HG03565 (cell line): ENCODE data around the gene ARHGAP40.
"Not testable (repeated sequence)": the region's sequence is repeated elsewhere in the genome, so short reads cannot be mapped to it uniquely, and the experiment has no call there.

ENCODE experiments used
- ATAC-seq: cut with Tn5 transposase; IDR thresholded peaks from one replicate; pipeline ENCODE4 v1.9.1; 2021; ENCODE audit warnings: mild to moderate bottlenecking, moderate library complexity; ENCODE audit not compliant: unreplicated experiment

Gene ARHGAP40

GRCh38 chr20:38586181-38586525 lies 15.5 kb upstream of the ARHGAP40 start:
- no peak for ATAC-seq

- ATAC-seq, result no peak
Observed at GRCh38 chr20:38588303-38588702, 13.3 kb upstream of the ARHGAP40 start.

- no peak for ATAC-seq
Observed at GRCh38 chr20:38589351-38589750, 12.3 kb upstream of the ARHGAP40 start.

- no peak for ATAC-seq
Observed at GRCh38 chr20:38589967-38590675, 11.5 kb upstream of the ARHGAP40 start.

- ATAC-seq, result no peak
Observed at GRCh38 chr20:38590676-38591473, 10.7 kb upstream of the ARHGAP40 start.

GRCh38 chr20:38591474-38592410 lies 9.9 kb upstream of the ARHGAP40 start:
- ATAC-seq, result no peak

- ATAC-seq, result not testable (repeated sequence)
Observed at GRCh38 chr20:38592411-38592790, 9.2 kb upstream of the ARHGAP40 start.

- not testable (repeated sequence) for ATAC-seq
Observed at GRCh38 chr20:38594281-38594680, 7.3 kb upstream of the ARHGAP40 start.

- not testable (repeated sequence) for ATAC-seq
Observed at GRCh38 chr20:38595886-38596285, 5.7 kb upstream of the ARHGAP40 start.

GRCh38 chr20:38599410-38599882 lies 2.2 kb upstream of the ARHGAP40 start:
- ATAC-seq, result no peak

GRCh38 chr20:38600057-38600456 lies 1.6 kb upstream of the ARHGAP40 start:
- no peak for ATAC-seq

GRCh38 chr20:38602185-38602581 lies 574 bp downstream of the ARHGAP40 start:
- ATAC-seq, result no peak

- ATAC-seq, result no peak
Observed at GRCh38 chr20:38603286-38603685, 1.7 kb downstream of the ARHGAP40 start.

- ATAC-seq, result no peak
Observed at GRCh38 chr20:38604873-38605303, 3.3 kb downstream of the ARHGAP40 start.

- no peak for ATAC-seq
Observed at GRCh38 chr20:38607351-38607750, 5.7 kb downstream of the ARHGAP40 start.

GRCh38 chr20:38608188-38608587 lies 6.6 kb downstream of the ARHGAP40 start:
- ATAC-seq, result no peak

- no peak for ATAC-seq
Observed at GRCh38 chr20:38609815-38610214, 8.2 kb downstream of the ARHGAP40 start.

GRCh38 chr20:38610521-38610920 lies 8.9 kb downstream of the ARHGAP40 start:
- ATAC-seq, result no peak

GRCh38 chr20:38612751-38613515 lies 11.3 kb downstream of the ARHGAP40 start:
- no peak for ATAC-seq

GRCh38 chr20:38615283-38615682 lies 13.7 kb downstream of the ARHGAP40 start:
- no peak for ATAC-seq
